ENCODE results near the gene BPIFB1. TPM values are rescaled to one million over a fixed set of nuclear protein-coding genes. Genes with fewer than 3 reads are reported as not detected.

Gene BPIFB1
- total and polyA plus RNA-seq, 2 donors (not counting 3 experiments of a cell fraction or from before 2014, with no cell fraction given), result not detected

GRCh38 chr20:33339515-33340058 lies 56.6 kb downstream of the BPIFB1 start:
- H2AFZ ChIP-seq (ENCODE audit: low read depth, low read length), result no peak overlapping the region
- intact Hi-C loops (cut with micrococcal nuclease), result no loop called here
- peaks cover 0 to 4% of the 10 kb centered on the region in 2 experiments for H3K27me3 ChIP-seq (ENCODE audit: control insufficient read depth in 2 of 2, insufficient read depth in 2 of 2, low read length in 2 of 2)
- H3K4me1 ChIP-seq (ENCODE audit: control insufficient read depth, extremely low read depth, insufficient read depth, low read length), result no peaks in the 10 kb centered on the region
- H3K4me3 ChIP-seq (replicated peaks in 1 of 3; ENCODE audit: insufficient read depth in 1 of 3, low read depth in 1 of 3, low read length in 3 of 3), result no peak overlapping the region
- ChIA-PET CTCF (no interaction called here), POLR2A (no interaction called here)
- no peaks in the 10 kb centered on the region for H3K9me1 ChIP-seq (replicated peaks; ENCODE audit: control insufficient read depth, extremely low read depth, insufficient read depth, low read length)
- DNase-seq (ENCODE audit: low read depth, low spot score) (no peak), FAIRE-seq (no peak)
- TF ChIP-seq EZH2 (IDR thresholded peaks at IDR 0.05; ENCODE audit: borderline replicate concordance, low read depth, low read length, severe bottlenecking), result no peak
- H4K20me1 ChIP-seq (replicated peaks; ENCODE audit: control insufficient read depth, extremely low read depth, insufficient read depth, low read length), result no peaks in the 10 kb centered on the region
- H3K9me3 ChIP-seq (replicated peaks; ENCODE audit: control insufficient read depth, insufficient read depth, low read length), result no peaks in the 10 kb centered on the region
- no peaks in the 10 kb centered on the region for H3K36me3 ChIP-seq (ENCODE audit: control insufficient read depth in 2 of 2, extremely low read depth in 1 of 2, insufficient read depth in 2 of 2, low read length in 2 of 2)
- no TSS peak for BruUV-seq (replicated peaks)
- H3K27ac ChIP-seq (ENCODE audit: insufficient read depth, low read depth, low read length), result no peak overlapping the region
- no peak overlapping the region for H3K9ac ChIP-seq (replicated peaks; ENCODE audit: extremely low read depth, insufficient read depth, low read length)
- H3K4me2 ChIP-seq (ENCODE audit: insufficient read depth, low read length), result no peak overlapping the region
- dilution Hi-C loops (cut with MboI; ENCODE audit: extremely low pct_ligation_motif_present, low sequenced_read_pairs), result no loop called here
- no peaks in the 10 kb centered on the region for H3K79me2 ChIP-seq (ENCODE audit: control insufficient read depth, insufficient read depth, low read length)

GRCh38 chr20:33343521-33343920 lies 60.5 kb downstream of the BPIFB1 start:
- no TSS peak for BruUV-seq (replicated peaks)
- no peaks in the 10 kb centered on the region for H3K79me2 ChIP-seq (ENCODE audit: control insufficient read depth, insufficient read depth, low read length)
- peaks cover 0 to 1% of the 10 kb centered on the region in 2 experiments for H3K27me3 ChIP-seq (ENCODE audit: control insufficient read depth in 2 of 2, insufficient read depth in 2 of 2, low read length in 2 of 2)
- no peaks in the 10 kb centered on the region for H3K9me3 ChIP-seq (replicated peaks; ENCODE audit: control insufficient read depth, insufficient read depth, low read length)
- POLR2A ChIA-PET, result no interaction called here
- no peak overlapping the region for H3K4me3 ChIP-seq (replicated peaks in 1 of 3; ENCODE audit: insufficient read depth in 1 of 3, low read depth in 1 of 3, low read length in 3 of 3)
- H3K9me1 ChIP-seq (replicated peaks; ENCODE audit: control insufficient read depth, extremely low read depth, insufficient read depth, low read length), result no peaks in the 10 kb centered on the region
- dilution Hi-C loops (cut with MboI; ENCODE audit: extremely low pct_ligation_motif_present, low sequenced_read_pairs), result no loop called here
- no peaks in the 10 kb centered on the region for H4K20me1 ChIP-seq (replicated peaks; ENCODE audit: control insufficient read depth, extremely low read depth, insufficient read depth, low read length)
- CTCF ChIA-PET, result interaction anchor here (0.6 kb wide), 1 partner anchor 21 kb away, joined by 3 read pairs; no protein-coding TSS in a partner anchor
- intact Hi-C loops (cut with micrococcal nuclease), result no loop called here
- H3K4me2 ChIP-seq (ENCODE audit: insufficient read depth, low read length), result no peak overlapping the region
- no peaks in the 10 kb centered on the region for H3K36me3 ChIP-seq (ENCODE audit: control insufficient read depth in 2 of 2, extremely low read depth in 1 of 2, insufficient read depth in 2 of 2, low read length in 2 of 2)
- H3K27ac ChIP-seq (ENCODE audit: insufficient read depth, low read depth, low read length), result no peak overlapping the region
- no peak overlapping the region for H2AFZ ChIP-seq (ENCODE audit: low read depth, low read length)
- FAIRE-seq, result no peak
- DNase-seq (ENCODE audit: low read depth, low spot score), result no peak
- no peaks in the 10 kb centered on the region for H3K4me1 ChIP-seq (ENCODE audit: control insufficient read depth, extremely low read depth, insufficient read depth, low read length)
- TF ChIP-seq GATA2 (IDR thresholded peaks at IDR 0.05; ENCODE audit: insufficient read depth, insufficient read length, low read depth, low read length), result no peak
- TF ChIP-seq EZH2 (IDR thresholded peaks at IDR 0.05; ENCODE audit: borderline replicate concordance, low read depth, low read length, severe bottlenecking), result no peak
- TF ChIP-seq CTCF (IDR thresholded peaks at IDR 0.05; ENCODE audit: extremely low read depth in 1 of 2, insufficient read depth in 1 of 2, low read depth in 1 of 2, low read length in 2 of 2), result no peak
- TF ChIP-seq POLR2AphosphoS5 (IDR thresholded peaks at IDR 0.05; ENCODE audit: insufficient read depth, low read depth, low read length), result no peak
- TF ChIP-seq MYC (IDR thresholded peaks at IDR 0.05; ENCODE audit: low read depth, low read length), result no peak
- no peak overlapping the region for H3K9ac ChIP-seq (replicated peaks; ENCODE audit: extremely low read depth, insufficient read depth, low read length)
